ENCODE data around the gene COL5A3.

DNA sequence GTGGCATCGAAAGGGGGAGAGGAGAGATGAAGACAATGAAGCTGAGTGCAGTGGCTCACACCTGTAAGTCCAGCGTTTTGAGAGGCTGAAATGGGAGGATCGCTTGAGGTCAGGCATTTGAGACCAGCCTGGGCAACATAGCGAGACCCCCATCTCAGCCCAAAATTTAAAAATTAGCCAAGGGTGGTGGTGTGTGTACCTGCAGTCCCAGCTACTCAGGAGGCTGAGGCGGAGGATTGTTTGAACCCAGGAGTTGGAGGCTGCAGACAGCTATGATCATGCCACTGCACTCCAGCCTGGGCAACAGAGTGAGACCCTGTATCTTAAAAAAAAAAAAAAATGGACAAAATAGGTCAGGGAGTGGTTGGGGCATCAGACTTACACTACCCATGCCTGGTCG, 10.5 kb upstream of the COL5A3 start:
- TF ChIP-seq POLR2A (IDR thresholded peaks at IDR 0.05): no peak
- TF ChIP-seq, protein P1, sequence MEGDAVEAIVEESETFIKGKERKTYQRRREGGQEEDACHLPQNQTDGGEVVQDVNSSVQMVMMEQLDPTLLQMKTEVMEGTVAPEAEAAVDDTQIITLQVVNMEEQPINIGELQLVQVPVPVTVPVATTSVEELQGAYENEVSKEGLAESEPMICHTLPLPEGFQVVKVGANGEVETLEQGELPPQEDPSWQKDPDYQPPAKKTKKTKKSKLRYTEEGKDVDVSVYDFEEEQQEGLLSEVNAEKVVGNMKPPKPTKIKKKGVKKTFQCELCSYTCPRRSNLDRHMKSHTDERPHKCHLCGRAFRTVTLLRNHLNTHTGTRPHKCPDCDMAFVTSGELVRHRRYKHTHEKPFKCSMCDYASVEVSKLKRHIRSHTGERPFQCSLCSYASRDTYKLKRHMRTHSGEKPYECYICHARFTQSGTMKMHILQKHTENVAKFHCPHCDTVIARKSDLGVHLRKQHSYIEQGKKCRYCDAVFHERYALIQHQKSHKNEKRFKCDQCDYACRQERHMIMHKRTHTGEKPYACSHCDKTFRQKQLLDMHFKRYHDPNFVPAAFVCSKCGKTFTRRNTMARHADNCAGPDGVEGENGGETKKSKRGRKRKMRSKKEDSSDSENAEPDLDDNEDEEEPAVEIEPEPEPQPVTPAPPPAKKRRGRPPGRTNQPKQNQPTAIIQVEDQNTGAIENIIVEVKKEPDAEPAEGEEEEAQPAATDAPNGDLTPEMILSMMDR (IDR thresholded peaks at IDR 0.05): no peak

All from sigmoid colon (tissue), 3 donors.